ENCODE measurements around the gene PKDCC. TPM values are rescaled to one million over a fixed set of nuclear protein-coding genes. Genes with fewer than 3 reads are reported as not detected.

PKDCC gene
- total RNA-seq, 1 experiment from 2014 or later = 322 TPM

DNA sequence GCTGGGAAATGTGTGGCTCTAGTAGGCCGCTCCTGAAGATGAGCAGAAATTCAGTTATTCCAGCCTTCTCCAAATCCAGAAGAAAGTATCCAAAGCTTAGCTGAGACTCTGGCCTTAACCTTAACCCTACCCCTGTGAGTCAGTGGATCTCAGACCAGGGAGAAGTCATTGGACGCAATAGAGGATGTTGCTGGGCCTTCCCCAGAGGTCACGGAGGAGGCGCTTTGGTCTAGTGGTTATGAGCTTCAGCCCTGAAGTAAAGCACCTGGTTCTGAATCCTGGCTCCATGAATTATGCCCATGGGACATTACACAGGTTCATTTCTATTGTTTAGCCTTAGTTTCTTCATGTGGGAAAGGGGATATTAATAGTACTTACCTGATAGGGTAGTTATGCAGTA, 24.0 kb downstream of the PKDCC start:
- TF ChIP-seq CTCF (IDR thresholded peaks at IDR 0.05; ENCODE audit: insufficient read depth in 1 of 2, low read depth in 1 of 2, low read length in 1 of 2, severe bottlenecking in 1 of 2, unreplicated experiment in 1 of 2) = no peak
- Mint-ChIP-seq H3K4me1 (ENCODE audit: low read depth, unreplicated experiment) (peaks cover 58% of the 10 kb centered on the region), H3K9me3 (ENCODE audit: unreplicated experiment) (peaks cover 19% of the 10 kb centered on the region), H3K4me3 (ENCODE audit: unreplicated experiment) (no peak overlapping the region), H3K27ac (ENCODE audit: unreplicated experiment) (peak overlapping the region; percentile 88), H3K27me3 (ENCODE audit: insufficient read depth, unreplicated experiment) (no peaks in the 10 kb centered on the region), H3K36me3 (ENCODE audit: insufficient read depth, unreplicated experiment) (no peaks in the 10 kb centered on the region)
- CTCF ChIA-PET = interaction anchor here (0.9 kb wide), 2 partner anchors 202 to 218 kb away, joined by 3 to 4 read pairs; no protein-coding TSS in a partner anchor
- no peak for DNase-seq
- POLR2A ChIA-PET = no interaction called here
- Histone ChIP-seq H3K36me3 (ENCODE audit: control insufficient read depth, insufficient read depth, low read length) (no peaks in the 10 kb centered on the region), H3K9me3 (peaks cover 7% of the 10 kb centered on the region; the same call in 1 of the 2 replicates), H3K4me3 (ENCODE audit: low read depth, low read length) (no peak overlapping the region), H3K27me3 (replicated peaks; ENCODE audit: control insufficient read depth, insufficient read depth, low read length) (no peaks in the 10 kb centered on the region), H3K4me1 (peaks cover 51% of the 10 kb centered on the region)
- intact Hi-C loops (cut with micrococcal nuclease; ENCODE audit: unreplicated experiment) = no loop called here
- BruUV-seq (replicated peaks) = no TSS peak

GRCh38 chr2:42072349-42073118, 24.7 kb downstream of the PKDCC start:
- peaks cover 45% of the 10 kb centered on the region for H3K4me1 ChIP-seq
- no peaks in the 10 kb centered on the region; the same call in 1 of the 2 replicates for H3K36me3 ChIP-seq (ENCODE audit: control insufficient read depth, insufficient read depth, low read length)
- H3K4me1 Mint-ChIP-seq (ENCODE audit: low read depth, unreplicated experiment) = peaks cover 57% of the 10 kb centered on the region
- H3K36me3 Mint-ChIP-seq (ENCODE audit: insufficient read depth, unreplicated experiment) = peaks cover 7% of the 10 kb centered on the region
- ChIA-PET POLR2A (no interaction called here), CTCF (interaction anchor here (0.9 kb wide), 2 partner anchors 203 to 219 kb away, joined by 3 to 4 read pairs; no protein-coding TSS in a partner anchor)
- BruUV-seq (replicated peaks) = no TSS peak
- H3K27ac Mint-ChIP-seq (ENCODE audit: unreplicated experiment) = peak overlapping the region; percentile 88
- no peak for TF ChIP-seq CTCF (IDR thresholded peaks at IDR 0.05; ENCODE audit: insufficient read depth in 1 of 2, low read depth in 1 of 2, low read length in 1 of 2, severe bottlenecking in 1 of 2, unreplicated experiment in 1 of 2)
- no peaks in the 10 kb centered on the region for H3K27me3 Mint-ChIP-seq (ENCODE audit: insufficient read depth, unreplicated experiment)
- DNase-seq = no peak
- H3K4me3 Mint-ChIP-seq (ENCODE audit: unreplicated experiment) = no peak overlapping the region
- intact Hi-C loops (cut with micrococcal nuclease; ENCODE audit: unreplicated experiment) = loop anchor here (1.0 kb wide), 1 partner anchor 12 kb away; no protein-coding TSS in a partner anchor
- H3K4me3 ChIP-seq (ENCODE audit: low read depth, low read length) = no peak overlapping the region
- no peaks in the 10 kb centered on the region for H3K27me3 ChIP-seq (replicated peaks; ENCODE audit: control insufficient read depth, insufficient read depth, low read length)
- H3K9me3 ChIP-seq = peaks cover 7% of the 10 kb centered on the region; the same call in 1 of the 2 replicates
- H3K9me3 Mint-ChIP-seq (ENCODE audit: unreplicated experiment) = peaks cover 26% of the 10 kb centered on the region

DNA sequence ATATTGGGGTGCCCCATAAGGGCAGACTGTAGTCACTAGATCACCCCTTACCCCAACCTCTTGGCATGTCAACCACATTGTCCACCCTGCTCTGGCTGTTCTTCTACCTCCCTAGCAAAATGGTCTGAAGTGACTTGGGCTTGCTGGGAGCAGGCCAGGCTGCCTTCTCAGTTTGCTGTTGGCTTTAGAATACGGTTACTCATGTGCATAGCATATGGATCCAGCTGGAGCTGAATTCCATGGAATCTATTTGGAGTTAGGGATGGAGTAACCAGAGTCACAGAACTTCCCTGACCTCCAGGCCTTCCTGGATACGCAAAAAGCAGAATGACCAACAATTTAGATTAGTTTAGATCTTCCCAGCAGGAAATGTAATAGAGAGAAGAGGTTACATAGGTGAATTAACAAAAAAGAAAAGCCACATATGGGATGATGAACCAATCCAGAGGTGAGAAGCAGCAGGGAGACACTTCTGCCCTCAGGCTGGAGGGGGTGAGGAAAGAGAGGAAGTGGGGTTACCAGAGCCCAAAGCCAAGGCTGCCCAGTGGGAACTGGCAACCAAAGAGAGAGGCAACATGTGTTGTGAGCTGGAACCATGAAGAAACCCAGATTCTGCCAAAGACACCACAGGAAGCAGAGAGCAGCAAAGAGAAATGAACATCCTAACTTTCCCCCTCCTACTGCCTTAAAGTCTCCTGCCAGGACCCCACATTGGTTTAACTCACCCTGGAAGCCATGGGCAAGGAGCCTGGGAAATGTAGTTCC, 26.1 kb downstream of the PKDCC start:
- Histone ChIP-seq H3K9me3 (peaks cover 7% of the 10 kb centered on the region; the same call in 1 of the 2 replicates), H3K4me3 (ENCODE audit: low read depth, low read length) (no peak overlapping the region), H3K27me3 (replicated peaks; ENCODE audit: control insufficient read depth, insufficient read depth, low read length) (no peaks in the 10 kb centered on the region), H3K4me1 (peaks cover 34% of the 10 kb centered on the region), H3K36me3 (ENCODE audit: control insufficient read depth, insufficient read depth, low read length) (no peaks in the 10 kb centered on the region; the same call in 1 of the 2 replicates)
- H3K4me3 Mint-ChIP-seq (ENCODE audit: unreplicated experiment) = no peak overlapping the region
- intact Hi-C loops (cut with micrococcal nuclease; ENCODE audit: unreplicated experiment) = loop anchor here (1.0 kb wide), 1 partner anchor 10 kb away; no protein-coding TSS in a partner anchor
- no peak for TF ChIP-seq CTCF (IDR thresholded peaks at IDR 0.05; ENCODE audit: insufficient read depth in 1 of 2, low read depth in 1 of 2, low read length in 1 of 2, severe bottlenecking in 1 of 2, unreplicated experiment in 1 of 2)
- H3K27ac Mint-ChIP-seq (ENCODE audit: unreplicated experiment) = no peak overlapping the region
- DNase-seq = no peak
- ChIA-PET CTCF (no interaction called here), POLR2A (no interaction called here)
- H3K4me1 Mint-ChIP-seq (ENCODE audit: low read depth, unreplicated experiment) = peaks cover 43% of the 10 kb centered on the region
- no peaks in the 10 kb centered on the region for H3K27me3 Mint-ChIP-seq (ENCODE audit: insufficient read depth, unreplicated experiment)
- peaks cover 8% of the 10 kb centered on the region for H3K36me3 Mint-ChIP-seq (ENCODE audit: insufficient read depth, unreplicated experiment)
- no TSS peak for BruUV-seq (replicated peaks)
- H3K9me3 Mint-ChIP-seq (ENCODE audit: unreplicated experiment) = peaks cover 32% of the 10 kb centered on the region
